ENCODE data around the gene TRAPPC3L.

The TRAPPC3L gene

GRCh38 chr6:116463301-116463700 is 82.2 kb downstream of the TRAPPC3L start:
- H3K4me3 ChIP-seq (replicated peaks; ENCODE audit: low read depth, low read length), result no peak overlapping the region
- DNase-seq (ENCODE audit: extremely low read depth, low read depth), result no peak
- no peak for TF ChIP-seq CTCF (IDR thresholded peaks at IDR 0.05; ENCODE audit: low read depth, low read length, missing control alignments)

DNA sequence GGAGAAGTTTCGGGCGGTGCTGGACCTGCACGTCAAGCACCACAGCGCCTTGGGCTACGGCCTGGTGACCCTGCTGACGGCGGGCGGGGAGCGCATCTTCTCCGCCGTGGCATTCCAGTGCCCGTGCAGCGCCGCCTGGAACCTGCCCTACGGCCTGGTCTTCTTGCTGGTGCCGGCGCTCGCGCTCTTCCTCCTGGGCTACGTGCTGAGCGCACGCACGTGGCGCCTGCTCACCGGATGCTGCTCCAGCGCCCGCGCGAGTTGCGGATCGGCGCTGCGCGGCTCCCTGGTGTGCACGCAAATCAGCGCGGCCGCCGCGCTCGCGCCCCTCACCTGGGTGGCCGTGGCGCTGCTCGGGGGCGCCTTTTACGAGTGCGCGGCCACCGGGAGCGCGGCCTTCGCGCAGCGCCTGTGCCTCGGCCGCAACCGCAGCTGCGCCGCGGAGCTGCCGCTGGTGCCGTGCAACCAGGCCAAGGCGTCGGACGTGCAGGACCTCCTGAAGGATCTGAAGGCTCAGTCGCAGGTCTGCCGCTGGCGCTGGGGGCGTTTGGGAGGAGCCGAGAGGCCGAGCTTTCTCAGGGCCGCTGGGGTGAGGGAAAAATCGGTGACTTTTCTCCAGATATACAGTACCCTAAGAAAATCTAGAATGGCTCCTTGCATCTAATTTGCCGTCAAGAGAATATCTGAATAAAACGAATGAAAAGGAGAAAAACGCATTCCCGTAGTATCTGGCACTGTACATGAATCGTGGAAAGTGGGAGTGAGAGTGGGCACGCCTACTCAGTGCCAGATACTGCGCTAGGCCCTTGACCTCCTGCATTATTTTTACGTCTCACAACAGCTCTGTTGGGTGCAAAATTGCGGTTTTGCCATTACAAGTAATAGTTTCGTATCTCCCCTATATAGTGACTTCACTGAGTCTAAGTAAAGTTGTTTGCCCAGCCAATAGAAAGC is 83.3 kb downstream of the TRAPPC3L start:
- peak; percentile 17 for DNase-seq (ENCODE audit: extremely low read depth, low read depth)
- H3K4me3 ChIP-seq (replicated peaks; ENCODE audit: low read depth, low read length), result peak overlapping the region; percentile 37
- no peak for TF ChIP-seq CTCF (IDR thresholded peaks at IDR 0.05; ENCODE audit: low read depth, low read length, missing control alignments)

GRCh38 chr6:116461331-116461931 is 84.1 kb downstream of the TRAPPC3L start, which contains the start of gene CALHM6:
Gene CALHM6 (plus strand): TSS chr6:116461375. CDS start chr6:116461930, 555 bp downstream.
- DNase-seq (ENCODE audit: extremely low read depth, low read depth), result no peak
- peak within 1 kb of the TSS; percentile 37 for H3K4me3 ChIP-seq (replicated peaks; ENCODE audit: low read depth, low read length)
- no peak for TF ChIP-seq CTCF (IDR thresholded peaks at IDR 0.05; ENCODE audit: low read depth, low read length, missing control alignments)

DNA sequence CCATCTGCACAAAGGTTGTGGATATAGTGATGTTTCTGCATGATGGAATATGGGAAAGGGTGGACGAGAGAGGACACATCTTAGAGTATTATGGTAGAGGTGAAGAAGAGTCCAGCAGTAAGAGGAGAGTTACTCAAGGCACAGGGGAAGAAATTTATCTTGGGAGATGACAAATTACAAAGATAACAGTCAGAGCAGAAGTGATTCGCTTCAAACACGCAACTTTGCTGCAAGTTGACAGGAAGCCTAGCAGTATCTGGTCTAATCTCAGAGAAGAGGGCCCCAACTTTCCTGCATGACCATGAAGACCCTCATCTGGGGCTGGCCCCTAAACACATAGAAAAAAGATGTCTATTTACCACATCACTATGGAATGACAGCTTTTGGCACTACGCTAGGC is 85.6 kb downstream of the TRAPPC3L start:
- DNase-seq (ENCODE audit: extremely low read depth, low read depth), result no peak
- no peak for TF ChIP-seq CTCF (IDR thresholded peaks at IDR 0.05; ENCODE audit: low read depth, low read length, missing control alignments)
- H3K4me3 ChIP-seq (replicated peaks; ENCODE audit: low read depth, low read length), result no peak overlapping the region

DNA sequence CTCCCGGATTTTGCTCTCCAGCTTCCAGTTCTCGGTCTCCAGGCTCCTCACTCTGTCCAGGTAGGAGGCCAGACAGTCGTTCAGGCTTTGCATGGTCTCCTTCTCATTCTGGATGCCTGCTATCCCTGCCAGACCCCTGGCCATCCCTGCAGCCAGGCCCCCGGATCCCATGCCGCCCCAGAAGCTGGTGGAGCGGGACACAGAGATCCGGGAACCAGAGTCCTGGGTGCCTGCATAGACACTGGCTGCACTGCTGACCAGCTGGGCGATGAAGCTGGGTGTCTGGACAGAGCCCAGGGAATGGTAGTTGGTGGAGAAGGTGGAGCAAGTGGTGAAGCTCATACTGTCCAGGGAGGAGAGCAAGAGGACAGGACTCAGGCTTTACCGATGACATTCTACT is 87.2 kb downstream of the TRAPPC3L start:
- DNase-seq (ENCODE audit: extremely low read depth, low read depth), result no peak
- no peak for TF ChIP-seq CTCF (IDR thresholded peaks at IDR 0.05; ENCODE audit: low read depth, low read length, missing control alignments)
- H3K4me3 ChIP-seq (replicated peaks; ENCODE audit: low read depth, low read length), result no peak overlapping the region

DNA sequence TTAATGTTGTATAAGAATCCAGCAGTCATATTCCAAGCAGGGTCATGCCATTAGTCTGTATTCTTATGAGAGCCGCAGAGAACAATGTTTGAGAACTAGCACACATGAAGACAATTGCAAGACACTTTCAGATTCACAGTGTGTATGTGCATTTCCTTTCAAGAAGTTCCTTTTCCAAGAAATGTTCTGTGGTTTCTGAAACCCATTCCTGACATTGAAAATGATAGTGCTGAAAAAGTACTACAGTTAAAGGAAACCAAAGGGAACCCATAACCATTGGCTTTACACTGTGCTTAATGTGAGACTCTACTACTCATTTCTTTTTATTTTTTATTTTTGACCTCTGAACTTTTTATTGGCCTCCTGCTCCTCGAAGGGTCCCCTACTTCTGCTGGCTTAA is 88.6 kb downstream of the TRAPPC3L start:
- no peak for TF ChIP-seq CTCF (IDR thresholded peaks at IDR 0.05; ENCODE audit: low read depth, low read length, missing control alignments)
- DNase-seq (ENCODE audit: extremely low read depth, low read depth), result no peak
- H3K4me3 ChIP-seq (replicated peaks; ENCODE audit: low read depth, low read length), result no peak overlapping the region
